ENCODE measurements around the gene COL18A1. TPM values are rescaled to one million over a fixed set of nuclear protein-coding genes. Genes with fewer than 3 reads are reported as not detected.

Gene COL18A1
- total and polyA plus RNA-seq, 9 of the 15 experiments (the other 6 are each of a cell fraction or from before 2014, with no cell fraction given) = 0.14 to 16.4 (median 2.0) TPM

GRCh38 chr21:45401054-45401518 lies 3.9 kb upstream of the COL18A1 start (continued):
- no peak for TF ChIP-seq ZFP36 (IDR thresholded peaks at IDR 0.05; ENCODE audit: low read depth, low read length, partially characterized antibody)
- no peak for TF ChIP-seq ELF2 (CRISPR knock-in tag; IDR thresholded peaks at IDR 0.05)
- no peak for TF ChIP-seq ZNF354B (CRISPR knock-in tag; IDR thresholded peaks at IDR 0.05)
- no peak for TF ChIP-seq ZNF165 (CRISPR knock-in tag; IDR thresholded peaks at IDR 0.05; ENCODE audit: borderline replicate concordance)
- no peak for TF ChIP-seq SAP30 (IDR thresholded peaks at IDR 0.05; ENCODE audit: borderline replicate concordance, insufficient read depth, low read depth, low read length, poor library complexity, severe bottlenecking)
- TF ChIP-seq TCF7 (IDR thresholded peaks at IDR 0.05; ENCODE audit: borderline replicate concordance) = no peak
- TF ChIP-seq, protein P1, sequence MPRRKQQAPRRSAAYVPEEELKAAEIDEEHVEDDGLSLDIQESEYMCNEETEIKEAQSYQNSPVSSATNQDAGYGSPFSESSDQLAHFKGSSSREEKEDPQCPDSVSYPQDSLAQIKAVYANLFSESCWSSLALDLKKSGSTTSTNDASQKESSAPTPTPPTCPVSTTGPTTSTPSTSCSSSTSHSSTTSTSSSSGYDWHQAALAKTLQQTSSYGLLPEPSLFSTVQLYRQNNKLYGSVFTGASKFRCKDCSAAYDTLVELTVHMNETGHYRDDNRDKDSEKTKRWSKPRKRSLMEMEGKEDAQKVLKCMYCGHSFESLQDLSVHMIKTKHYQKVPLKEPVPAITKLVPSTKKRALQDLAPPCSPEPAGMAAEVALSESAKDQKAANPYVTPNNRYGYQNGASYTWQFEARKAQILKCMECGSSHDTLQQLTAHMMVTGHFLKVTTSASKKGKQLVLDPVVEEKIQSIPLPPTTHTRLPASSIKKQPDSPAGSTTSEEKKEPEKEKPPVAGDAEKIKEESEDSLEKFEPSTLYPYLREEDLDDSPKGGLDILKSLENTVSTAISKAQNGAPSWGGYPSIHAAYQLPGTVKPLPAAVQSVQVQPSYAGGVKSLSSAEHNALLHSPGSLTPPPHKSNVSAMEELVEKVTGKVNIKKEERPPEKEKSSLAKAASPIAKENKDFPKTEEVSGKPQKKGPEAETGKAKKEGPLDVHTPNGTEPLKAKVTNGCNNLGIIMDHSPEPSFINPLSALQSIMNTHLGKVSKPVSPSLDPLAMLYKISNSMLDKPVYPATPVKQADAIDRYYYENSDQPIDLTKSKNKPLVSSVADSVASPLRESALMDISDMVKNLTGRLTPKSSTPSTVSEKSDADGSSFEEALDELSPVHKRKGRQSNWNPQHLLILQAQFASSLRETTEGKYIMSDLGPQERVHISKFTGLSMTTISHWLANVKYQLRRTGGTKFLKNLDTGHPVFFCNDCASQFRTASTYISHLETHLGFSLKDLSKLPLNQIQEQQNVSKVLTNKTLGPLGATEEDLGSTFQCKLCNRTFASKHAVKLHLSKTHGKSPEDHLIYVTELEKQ (CRISPR knock-in tag; IDR thresholded peaks at IDR 0.05) = no peak
- TF ChIP-seq JUND (IDR thresholded peaks at IDR 0.05; ENCODE audit: borderline replicate concordance, low read depth, low read length) = no peak
- no peak for TF ChIP-seq JUND (tag; IDR thresholded peaks at IDR 0.05; ENCODE audit: borderline replicate concordance, low read depth, low read length)
- TF ChIP-seq MCM5 (IDR thresholded peaks at IDR 0.05; ENCODE audit: low read depth) = no peak
- TF ChIP-seq TGIF2 (CRISPR knock-in tag; IDR thresholded peaks at IDR 0.05) = no peak
- no peak for TF ChIP-seq ATF3 (IDR thresholded peaks at IDR 0.05)
- no peak for TF ChIP-seq ATF3 (CRISPR knock-in tag; conservative IDR thresholded peaks at IDR 0.05)
- TF ChIP-seq ZNF146 (CRISPR knock-in tag; IDR thresholded peaks at IDR 0.05; ENCODE audit: unreplicated experiment) = no peak
- no peak for TF ChIP-seq RBM25 (IDR thresholded peaks at IDR 0.05; ENCODE audit: low read depth, low read length, severe bottlenecking)
- TF ChIP-seq KHSRP (IDR thresholded peaks at IDR 0.05) = no peak
- TF ChIP-seq, protein P2, sequence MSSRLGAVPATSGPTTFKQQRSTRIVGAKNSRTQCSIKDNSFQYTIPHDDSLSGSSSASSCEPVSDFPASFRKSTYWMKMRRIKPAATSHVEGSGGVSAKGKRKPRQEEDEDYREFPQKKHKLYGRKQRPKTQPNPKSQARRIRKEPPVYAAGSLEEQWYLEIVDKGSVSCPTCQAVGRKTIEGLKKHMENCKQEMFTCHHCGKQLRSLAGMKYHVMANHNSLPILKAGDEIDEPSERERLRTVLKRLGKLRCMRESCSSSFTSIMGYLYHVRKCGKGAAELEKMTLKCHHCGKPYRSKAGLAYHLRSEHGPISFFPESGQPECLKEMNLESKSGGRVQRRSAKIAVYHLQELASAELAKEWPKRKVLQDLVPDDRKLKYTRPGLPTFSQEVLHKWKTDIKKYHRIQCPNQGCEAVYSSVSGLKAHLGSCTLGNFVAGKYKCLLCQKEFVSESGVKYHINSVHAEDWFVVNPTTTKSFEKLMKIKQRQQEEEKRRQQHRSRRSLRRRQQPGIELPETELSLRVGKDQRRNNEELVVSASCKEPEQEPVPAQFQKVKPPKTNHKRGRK (tag; IDR thresholded peaks at IDR 0.05) = no peak
- no peak for TF ChIP-seq SP1 (CRISPR knock-in tag; IDR thresholded peaks at IDR 0.05)
- no peak for TF ChIP-seq FOXK1 (CRISPR knock-in tag; IDR thresholded peaks at IDR 0.05; ENCODE audit: borderline replicate concordance)
- no peak for TF ChIP-seq AFF1 (IDR thresholded peaks at IDR 0.05; ENCODE audit: low read depth in 1 of 2, partially characterized antibody in 2 of 2)
